NT2/D1 (cell line): ENCODE data around the gene NCAPD3.

Experiments
- YY1 ChIP-seq: IDR thresholded peaks from 2 replicates; pipeline ENCODE4 v1.6.1; 2011; ENCODE audit not compliant: insufficient read length, insufficient read depth
- ZNF274 ChIP-seq: IDR thresholded peaks from 2 replicates; pipeline ENCODE4 v1.6.1; 2011; ENCODE audit warnings: mild to moderate bottlenecking, low read depth, low read length

DNA sequence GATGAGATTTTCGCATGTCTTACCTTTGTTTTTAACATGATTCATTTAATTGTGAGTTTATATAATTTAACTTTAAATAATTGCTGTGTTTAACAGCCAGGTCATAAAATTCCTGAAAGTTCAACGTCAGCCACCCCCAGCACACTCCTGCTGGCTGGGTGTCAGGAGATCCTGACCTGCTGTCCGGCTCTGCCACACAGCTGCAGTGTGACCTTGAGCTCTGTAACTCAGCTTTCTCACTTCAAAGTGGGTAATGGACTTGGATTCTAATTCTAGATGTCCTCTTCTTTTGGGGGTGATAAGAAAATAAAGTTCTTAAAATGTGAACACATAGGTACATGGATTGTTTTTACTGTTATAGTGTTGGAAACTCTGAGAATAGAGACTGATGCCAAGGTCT is 11.6 kb upstream of the NCAPD3 start:
- TF ChIP-seq YY1 (no peak), ZNF274 (no peak)
